Stimulated activated naive CD8-positive, alpha-beta T cell treated with anti-CD3 and anti-CD28 coated beads, Interleukin-15, amount 100 ng/mL, for 72 hours (primary cell): ENCODE results near the gene CASZ1.

Experiments
- ATAC-seq: fragments of 150-1000 bp; cut with Tn5 transposase; 2 replicates; pipeline ENCODE4 v1.10.0; 2021; ENCODE audit warnings: mild to moderate bottlenecking, moderate library complexity
- DNase-seq, 2 donors: peaks; one replicate each; pipeline ENCODE4 v3.0.0; 2021 to 2022
- H3K27ac Mint-ChIP-seq, 2 donors: one replicate each; pipeline ENCODE4 v1.8.0; 2022; ENCODE audit warnings: mild to moderate bottlenecking in 2 of 2, mixed read lengths in 2 of 2, moderate library complexity in 2 of 2
- H3K27me3 Mint-ChIP-seq: one replicate; pipeline ENCODE4 v1.8.0; 2022; ENCODE audit warnings: mixed read lengths
- H3K4me1 Mint-ChIP-seq: one replicate; pipeline ENCODE4 v1.8.0; 2022; ENCODE audit warnings: mild to moderate bottlenecking, mixed read lengths
- H3K4me3 Mint-ChIP-seq, 2 donors: one replicate each; pipeline ENCODE4 v1.8.0; 2022; ENCODE audit warnings: mild to moderate bottlenecking in 2 of 2, mixed read lengths in 2 of 2, moderate library complexity in 1 of 2
- H3K9me3 Mint-ChIP-seq, 2 donors: one replicate each; pipeline ENCODE4 v1.8.0; 2022; ENCODE audit warnings: mixed read lengths in 2 of 2

The CASZ1 gene

GRCh38 chr1:10814976-10815857 lies 18.8 kb upstream of the CASZ1 start:
- no peaks in the 10 kb centered on the region for H3K9me3 Mint-ChIP-seq
- H3K27ac Mint-ChIP-seq, result no peak overlapping the region
- peaks cover 37% of the 10 kb centered on the region for H3K27me3 Mint-ChIP-seq
- H3K4me1 Mint-ChIP-seq, result no peaks in the 10 kb centered on the region
- H3K4me3 Mint-ChIP-seq, result no peak overlapping the region
- no peak for ATAC-seq
- no peak for DNase-seq

- no peak for ATAC-seq
- no peak overlapping the region for H3K27ac Mint-ChIP-seq
These were observed 17.9 kb upstream of the CASZ1 start for GRCh38 chr1:10814312-10814711.

GRCh38 chr1:10813799-10814198 lies 17.4 kb upstream of the CASZ1 start:
- DNase-seq (no peak), ATAC-seq (no peak)
- Mint-ChIP-seq H3K4me3 (no peak overlapping the region), H3K4me1 (no peaks in the 10 kb centered on the region), H3K27ac (no peak overlapping the region), H3K27me3 (peaks cover 49% of the 10 kb centered on the region), H3K9me3 (no peaks in the 10 kb centered on the region)

More at GRCh38 chr1:10814312-10814711, 17.9 kb upstream of the CASZ1 start:
- Mint-ChIP-seq H3K4me3 (no peak overlapping the region), H3K27me3 (peaks cover 44% of the 10 kb centered on the region), H3K4me1 (no peaks in the 10 kb centered on the region), H3K9me3 (no peaks in the 10 kb centered on the region)
- DNase-seq, result no peak

DNA sequence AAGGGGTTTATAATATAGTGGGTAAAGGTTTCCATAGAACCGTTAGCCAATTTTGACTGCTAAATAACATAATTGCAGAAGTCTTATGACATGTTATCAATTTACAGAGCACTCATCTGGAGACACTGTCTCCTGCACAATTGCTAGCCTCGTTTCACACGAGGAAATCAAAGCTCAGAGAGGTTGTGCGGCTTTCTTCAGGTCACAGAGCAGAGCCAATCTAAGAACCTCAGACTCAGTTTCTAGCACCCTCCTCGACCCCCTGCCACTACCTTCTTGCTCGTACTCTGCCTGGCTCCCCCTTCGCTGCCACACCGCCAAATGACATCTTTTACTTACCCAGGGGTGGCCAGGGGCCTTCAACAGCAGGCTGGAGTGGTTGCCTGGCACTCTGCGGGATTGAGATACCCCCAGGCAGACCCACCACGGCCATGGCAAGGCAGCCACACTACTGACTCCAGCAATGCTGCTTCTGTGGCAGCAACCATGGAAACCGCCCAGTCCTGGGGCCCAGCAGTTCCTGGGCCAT lies 16.0 kb upstream of the CASZ1 start:
- H3K27me3 Mint-ChIP-seq, result peaks cover 54% of the 10 kb centered on the region
- H3K27ac Mint-ChIP-seq, result no peak overlapping the region
- no peaks in the 10 kb centered on the region for H3K9me3 Mint-ChIP-seq
- DNase-seq (no peak), ATAC-seq (no peak)
- H3K4me3 Mint-ChIP-seq, result no peak overlapping the region
- H3K4me1 Mint-ChIP-seq, result no peaks in the 10 kb centered on the region

GRCh38 chr1:10808441-10808840 lies 12.0 kb upstream of the CASZ1 start:
- DNase-seq (no peak), ATAC-seq (no peak)
- Mint-ChIP-seq H3K27ac (peak overlapping the region in 1 of 2 donors; percentile 13), H3K27me3 (peaks cover 76% of the 10 kb centered on the region), H3K4me3 (no peak overlapping the region), H3K4me1 (peaks cover 14% of the 10 kb centered on the region), H3K9me3 (no peaks in the 10 kb centered on the region)

- Mint-ChIP-seq H3K27me3 (peaks cover 88% of the 10 kb centered on the region), H3K4me3 (no peak overlapping the region), H3K27ac (no peak overlapping the region), H3K9me3 (no peaks in the 10 kb centered on the region), H3K4me1 (peaks cover 19% of the 10 kb centered on the region)
- ATAC-seq (no peak), DNase-seq (no peak)
These were observed 10.5 kb upstream of the CASZ1 start for GRCh38 chr1:10806966-10807365.

DNA sequence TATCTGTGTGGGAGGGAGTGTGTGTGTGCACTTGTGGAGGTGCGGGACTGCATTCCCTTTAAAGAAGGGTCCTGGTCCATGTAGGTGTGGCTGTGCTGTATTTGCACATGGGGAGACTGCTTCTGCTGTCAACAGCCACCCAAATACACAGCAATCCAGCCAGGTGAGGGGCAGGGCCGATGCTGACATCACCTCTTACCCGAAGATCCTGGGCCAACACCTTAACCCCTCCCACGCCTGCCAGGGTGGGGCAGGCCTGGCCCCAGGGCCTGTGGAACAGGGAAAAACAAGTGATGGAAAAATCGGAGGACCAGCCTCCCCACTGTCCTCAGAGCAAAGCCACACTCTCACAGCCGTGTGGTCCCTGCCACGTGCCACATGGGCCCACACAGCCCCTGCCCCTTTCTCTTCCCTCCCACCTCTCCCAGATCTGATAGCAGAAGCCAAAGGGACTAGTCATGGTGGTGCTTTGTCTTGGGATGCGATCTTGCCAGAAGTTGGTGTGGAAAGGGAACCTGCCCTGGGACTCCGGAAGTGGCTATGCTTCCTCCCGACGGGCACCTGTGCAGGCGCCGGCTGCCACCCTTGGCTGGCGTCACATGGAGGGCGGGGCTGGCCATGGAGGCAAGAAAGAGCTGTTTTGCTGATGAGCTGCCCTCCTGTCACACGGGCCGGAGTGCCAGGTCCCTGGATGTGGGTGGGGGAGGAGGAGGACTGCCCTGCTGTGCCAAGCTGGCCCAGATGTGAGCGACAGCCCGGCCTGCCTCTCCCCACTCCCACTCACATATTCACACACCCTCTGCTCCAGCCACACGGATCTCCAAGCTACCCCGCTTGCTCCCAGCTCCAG lies 7.8 kb upstream of the CASZ1 start:
- DNase-seq (no peak), ATAC-seq (peak; percentile 50)
- Mint-ChIP-seq H3K9me3 (no peaks in the 10 kb centered on the region), H3K27ac (no peak overlapping the region), H3K27me3 (peaks cover 88% of the 10 kb centered on the region), H3K4me3 (no peak overlapping the region), H3K4me1 (peaks cover 19% of the 10 kb centered on the region)

DNA sequence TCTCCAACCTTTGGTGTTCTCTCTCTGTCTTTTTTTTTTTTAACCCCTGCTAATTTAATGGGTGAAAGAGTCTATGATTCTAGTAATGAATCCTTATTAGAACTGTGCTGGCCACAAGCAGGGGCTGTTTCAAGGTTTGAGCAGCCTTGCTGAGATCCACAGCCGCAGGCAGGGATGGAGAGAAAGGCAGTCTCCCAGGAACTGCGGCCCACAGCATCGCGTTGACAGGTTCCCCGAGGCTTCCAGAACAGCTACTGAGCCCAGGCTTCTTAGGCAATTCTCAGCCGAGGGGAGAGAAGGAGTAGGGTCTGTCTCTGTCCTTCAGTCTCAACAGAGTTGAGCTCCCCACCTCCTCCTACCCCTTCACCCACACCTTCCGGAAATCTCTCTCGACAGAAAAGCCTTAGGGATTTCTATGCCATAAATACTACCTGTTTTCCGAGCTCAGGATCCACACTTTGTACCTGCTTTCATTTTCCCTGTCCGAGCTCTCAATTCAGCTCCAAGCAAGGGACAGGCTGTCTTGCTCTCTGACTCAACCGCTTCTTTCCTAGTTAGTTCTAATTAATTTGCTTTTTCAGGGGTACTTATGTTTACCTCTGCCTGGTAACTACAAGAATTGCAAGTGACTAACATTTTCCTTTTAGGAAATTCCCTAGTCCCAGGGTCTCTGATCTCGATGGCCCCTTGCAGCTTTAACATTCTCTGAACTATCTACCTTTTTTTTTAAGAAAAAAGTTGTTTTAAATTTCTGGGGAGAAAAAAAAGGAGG lies 6.7 kb upstream of the CASZ1 start:
- H3K9me3 Mint-ChIP-seq, result no peaks in the 10 kb centered on the region
- DNase-seq (no peak), ATAC-seq (no peak)
- H3K27me3 Mint-ChIP-seq, result peaks cover 88% of the 10 kb centered on the region
- H3K27ac Mint-ChIP-seq, result no peak overlapping the region
- H3K4me1 Mint-ChIP-seq, result peaks cover 19% of the 10 kb centered on the region
- H3K4me3 Mint-ChIP-seq, result no peak overlapping the region

DNA sequence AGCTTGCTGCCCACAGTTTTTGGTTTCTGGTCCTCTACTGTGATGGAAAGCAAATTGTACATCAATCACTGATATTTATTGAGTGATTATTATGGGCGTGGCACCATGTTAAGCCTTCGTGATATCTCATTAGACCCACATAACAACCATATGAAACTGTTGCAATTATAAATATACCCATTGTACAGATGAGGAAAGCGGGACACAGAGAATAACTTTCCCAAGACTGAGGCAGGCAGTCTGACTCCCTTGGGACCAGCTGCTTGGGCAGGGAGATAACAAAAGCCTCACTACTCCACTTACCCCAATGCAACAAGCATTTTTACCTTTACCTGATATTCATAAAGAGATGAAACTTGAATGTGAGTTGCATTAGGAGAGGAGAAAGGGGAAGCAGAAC lies 4.3 kb upstream of the CASZ1 start:
- Mint-ChIP-seq H3K27ac (no peak overlapping the region), H3K4me3 (no peak overlapping the region), H3K27me3 (peaks cover 84% of the 10 kb centered on the region)

DNA sequence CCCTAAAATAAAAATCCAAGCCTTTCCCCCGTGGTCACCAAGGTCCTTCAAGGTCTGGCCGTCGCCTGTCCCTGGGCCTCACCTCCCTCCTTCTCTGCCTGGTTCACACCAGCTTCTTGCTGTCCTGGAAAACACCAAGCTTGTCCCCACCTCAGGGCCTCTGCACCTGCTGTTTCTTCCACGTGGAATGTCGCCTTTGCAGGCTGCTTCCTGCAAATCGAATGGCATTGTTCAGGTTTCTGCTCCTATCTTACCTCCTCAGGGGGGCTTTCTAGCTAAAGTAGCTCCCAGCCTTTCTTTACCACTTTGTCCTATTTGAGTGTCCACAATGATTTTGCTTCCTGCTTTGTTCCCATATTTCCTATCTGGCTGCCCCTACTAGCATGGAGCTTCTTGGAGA lies 3.3 kb upstream of the CASZ1 start:
- Mint-ChIP-seq H3K4me1 (peaks cover 24% of the 10 kb centered on the region), H3K4me3 (no peak overlapping the region), H3K9me3 (no peaks in the 10 kb centered on the region), H3K27ac (no peak overlapping the region), H3K27me3 (peaks cover 83% of the 10 kb centered on the region)
- DNase-seq (no peak), ATAC-seq (no peak)

More for the DNA sequence above, 4.3 kb upstream of the CASZ1 start:
- Mint-ChIP-seq H3K4me1 (peaks cover 19% of the 10 kb centered on the region), H3K9me3 (no peaks in the 10 kb centered on the region)
- DNase-seq (no peak), ATAC-seq (no peak)

DNA sequence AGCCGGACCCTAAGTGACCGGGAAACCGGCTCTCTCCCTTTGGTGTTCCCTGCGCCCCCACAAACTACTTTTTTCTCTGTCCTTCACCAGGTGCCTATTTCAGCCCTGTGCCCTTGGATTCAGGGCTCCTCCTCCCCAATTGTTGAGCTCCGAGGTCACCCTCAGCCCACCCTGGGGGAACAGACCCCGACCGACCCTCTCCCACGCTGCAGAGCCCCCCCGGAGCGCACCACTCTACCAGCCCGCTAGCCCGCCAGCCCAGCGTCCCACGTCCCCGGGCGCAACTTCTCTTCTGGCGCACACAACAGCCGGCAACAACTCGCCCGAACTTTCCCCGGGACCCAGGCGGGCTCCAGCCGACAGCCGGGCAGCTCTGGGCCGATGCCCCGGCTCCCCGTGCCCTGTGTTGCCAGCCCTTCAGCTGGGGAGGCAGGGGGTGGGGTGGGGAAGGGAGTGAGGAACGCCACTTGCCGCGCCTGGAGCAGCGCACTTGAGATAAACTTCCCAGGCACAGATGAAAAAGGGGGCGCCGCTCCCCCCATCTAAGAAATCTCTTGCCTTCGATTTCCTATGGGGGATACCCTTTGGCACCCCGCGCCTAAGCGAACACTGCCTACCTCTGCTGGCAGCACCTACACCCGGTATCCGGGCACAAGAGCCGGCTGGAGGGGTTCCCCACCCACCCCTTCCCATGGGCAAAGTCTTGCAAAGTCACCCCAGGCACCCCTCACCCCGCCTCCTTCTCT lies 997 bp downstream of the CASZ1 start:
- no peaks in the 10 kb centered on the region for H3K9me3 Mint-ChIP-seq
- peaks cover 75% of the 10 kb centered on the region for H3K27me3 Mint-ChIP-seq
- H3K4me1 Mint-ChIP-seq, result peaks cover 24% of the 10 kb centered on the region
- no peak overlapping the region for H3K27ac Mint-ChIP-seq
- DNase-seq, result no peak
- peak; percentile 24 for ATAC-seq
- peak overlapping the region; percentile 84 to 86 for H3K4me3 Mint-ChIP-seq

GRCh38 chr1:10794724-10795275 lies 1.6 kb downstream of the CASZ1 start:
- Mint-ChIP-seq H3K9me3 (no peaks in the 10 kb centered on the region), H3K4me3 (peak overlapping the region; percentile 84 to 86), H3K27ac (no peak overlapping the region), H3K4me1 (peaks cover 24% of the 10 kb centered on the region), H3K27me3 (peaks cover 69% of the 10 kb centered on the region)
- ATAC-seq (peak; percentile 14), DNase-seq (peak in 1 of 2 donors; percentile 12)

DNA sequence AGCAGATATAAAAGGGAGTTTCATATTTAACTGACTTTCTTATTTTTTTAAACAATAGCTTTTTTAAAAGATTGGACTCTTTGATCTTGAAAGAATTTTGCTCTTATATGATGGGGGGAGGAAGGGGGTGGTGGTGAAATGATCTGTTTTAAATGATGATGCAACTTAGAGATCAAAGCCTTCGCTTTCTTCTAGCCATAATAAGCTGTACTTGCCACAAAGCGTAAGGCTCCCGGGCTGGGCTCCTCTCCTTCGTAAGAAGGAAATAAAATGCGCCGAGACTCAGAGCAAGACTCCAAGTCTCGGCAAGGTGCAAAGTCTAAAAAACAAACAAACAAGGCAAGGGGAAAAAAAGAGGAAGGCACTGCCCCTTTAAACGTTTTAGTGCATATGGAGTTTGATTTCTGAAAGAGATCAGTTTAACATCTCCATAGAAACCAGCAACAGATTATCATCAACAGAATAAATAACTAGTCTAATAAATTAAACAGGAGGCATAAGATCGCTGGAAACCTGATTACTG lies 3.3 kb downstream of the CASZ1 start:
- peaks cover 53% of the 10 kb centered on the region for H3K27me3 Mint-ChIP-seq
- no peaks in the 10 kb centered on the region for H3K9me3 Mint-ChIP-seq
- H3K27ac Mint-ChIP-seq, result no peak overlapping the region
- peak overlapping the region; percentile 63 to 65 for H3K4me3 Mint-ChIP-seq
- H3K4me1 Mint-ChIP-seq, result peaks cover 24% of the 10 kb centered on the region
- DNase-seq (no peak), ATAC-seq (no peak)
